ENCODE data around the gene NPM3. TPM values are rescaled to one million over a fixed set of nuclear protein-coding genes. Genes with fewer than 3 reads are reported as not detected.

NPM3 gene
- total and polyA plus RNA-seq, 2 of the 4 experiments (the other 2 are of a cell fraction), result 84.1 to 112 TPM

DNA sequence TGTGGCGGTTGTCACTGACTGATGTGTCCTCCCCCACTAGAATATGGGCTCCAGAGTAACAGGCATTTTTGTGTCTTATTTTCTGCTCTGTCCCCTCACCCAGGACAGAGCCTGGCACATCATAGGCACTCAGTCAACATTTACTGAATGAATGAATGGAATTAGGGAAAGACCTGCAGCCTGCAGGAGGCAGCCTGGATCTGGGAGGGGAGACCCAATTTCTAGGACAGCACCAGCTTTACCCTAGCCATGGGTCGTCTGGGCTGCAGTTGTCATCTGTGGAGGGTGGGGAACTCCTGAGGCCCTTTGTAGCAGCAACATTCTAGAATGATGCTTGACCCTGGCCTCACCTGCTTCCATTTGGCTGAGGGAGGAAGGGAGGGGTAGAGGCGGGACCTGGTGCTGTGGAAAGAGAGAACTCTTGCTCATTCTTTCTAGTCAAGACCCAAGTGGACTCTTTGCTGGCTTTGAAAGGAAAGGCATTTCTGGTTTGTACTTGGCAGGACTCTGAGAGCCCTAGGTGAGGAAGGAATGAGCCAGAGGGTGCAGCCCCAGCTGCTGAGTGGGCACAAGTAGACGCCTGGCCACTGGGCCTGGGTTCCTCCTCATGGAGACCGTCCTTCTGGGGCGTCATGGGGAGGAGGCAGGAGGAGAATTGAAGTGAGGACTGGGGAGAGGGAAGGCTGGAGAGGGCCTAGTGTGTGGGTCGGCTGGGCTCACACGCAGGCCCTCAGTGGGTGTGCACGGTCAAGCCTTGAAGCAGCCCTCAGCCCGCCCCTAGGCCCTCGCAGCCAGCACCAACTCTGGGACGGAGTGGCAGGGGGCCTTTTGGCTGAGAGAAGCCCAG, 16.3 kb downstream of the NPM3 start:
- Histone ChIP-seq H3K27me3 (ENCODE audit: control insufficient read depth, insufficient read depth, low read length) (peaks cover 89% of the 10 kb centered on the region), H2BK20ac (ENCODE audit: low read depth, low read length) (no peak overlapping the region), H3K36me3 (ENCODE audit: control insufficient read depth, insufficient read depth, low read length) (no peaks in the 10 kb centered on the region), H3K4me1 (ENCODE audit: control insufficient read depth, insufficient read depth, low read length) (no peaks in the 10 kb centered on the region), H3K4me2 (ENCODE audit: low read depth, low read length) (no peak overlapping the region), H3K9me3 (ENCODE audit: control insufficient read depth, insufficient read depth, low read length) (no peaks in the 10 kb centered on the region; the same call in 1 of the 2 replicates), H3K56ac (ENCODE audit: extremely low read depth, insufficient read depth, low read length) (no peak overlapping the region), H3K4ac (ENCODE audit: low read depth, low read length) (no peak overlapping the region), H3K14ac (replicated peaks; ENCODE audit: low read depth, low read length) (no peak overlapping the region), H3K18ac (ENCODE audit: low read depth, low read length) (no peak overlapping the region), H3K9ac (ENCODE audit: low read depth, low read length) (no peak overlapping the region), H4K91ac (ENCODE audit: insufficient read depth, low read depth, low read length) (no peak overlapping the region), H2AK5ac (ENCODE audit: low read depth, low read length) (no peak overlapping the region), H2AK9ac (replicated peaks; ENCODE audit: low read depth, low read length, poor library complexity) (no peak overlapping the region), H3K23ac (ENCODE audit: low read depth, low read length) (no peak overlapping the region), H3K79me1 (ENCODE audit: low read depth in 1 of 2, low read length in 2 of 2) (no peaks in the 10 kb centered on the region), H4K20me1 (ENCODE audit: insufficient read depth, low read length) (no peaks in the 10 kb centered on the region), H4K5ac (ENCODE audit: low read depth, low read length) (no peak overlapping the region), H3K27ac (ENCODE audit: insufficient read depth, low read length) (no peak overlapping the region), H2BK5ac (ENCODE audit: low read depth, low read length, poor library complexity, severe bottlenecking) (no peak overlapping the region), H4K8ac (ENCODE audit: low read depth in 2 of 2, low read length in 2 of 2) (no peak overlapping the region), H2BK15ac (ENCODE audit: low read depth, low read length) (no peak overlapping the region), H2BK120ac (ENCODE audit: low read depth, low read length) (no peak overlapping the region), H3K4me3 (ENCODE audit: insufficient read depth, low read depth, low read length) (no peak overlapping the region), H2AFZ (replicated peaks; ENCODE audit: low read length, poor library complexity) (no peak overlapping the region), H3K9me1 (ENCODE audit: insufficient read depth, low read length) (no peaks in the 10 kb centered on the region)
- CTCF ChIA-PET, result no interaction called here
- POLR2A ChIA-PET (ENCODE audit: unreplicated experiment), result no interaction called here
- DNase-seq (no peak), ATAC-seq (ENCODE audit: low read depth) (no peak)
- dilution Hi-C loops (cut with HindIII; ENCODE audit: low sequenced_read_pairs, unreplicated experiment), result no loop called here
- no TSS peak for BruUV-seq (replicated peaks)
- TF ChIP-seq CTCF (conservative IDR thresholded peaks at IDR 0.05; ENCODE audit: low read depth, low read length) (no peak), RAD21 (IDR thresholded peaks at IDR 0.05; ENCODE audit: low read length) (no peak), RFX5 (IDR thresholded peaks at IDR 0.05; ENCODE audit: low read depth, low read length) (no peak), MAFK (IDR thresholded peaks at IDR 0.05; ENCODE audit: low read depth, low read length) (no peak)
- WGBS, 2 experiments (ENCODE audit: extremely low coverage in 2 of 2, insufficient read length in 1 of 2), result 54% methylated on average over 7 of the region's 12 CpGs; no CpG with 5 or more reads in 1 of the 2 experiments
- intact Hi-C loops (cut with micrococcal nuclease), result no loop called here
- in situ Hi-C loops (cut with MboI; ENCODE audit: low sequenced_read_pairs), result no loop called here
